Measurements from ENCODE around the gene USP21. TPM values are rescaled to one million over a fixed set of nuclear protein-coding genes. Genes with fewer than 3 reads are reported as not detected.

The USP21 gene
- total and polyA plus RNA-seq, 2 of the 8 experiments (the other 6 are each of a cell fraction or from before 2014, with no cell fraction given): 23.9 to 36.3 TPM

GRCh38 chr1:161192476-161193465 lies 33.5 kb downstream of the USP21 start (continued):
- TF ChIP-seq CHD7 (IDR thresholded peaks at IDR 0.05; ENCODE audit: insufficient replicate concordance, low read length) (no peak), SIX5 (IDR thresholded peaks at IDR 0.05; ENCODE audit: low read depth, low read length) (no peak), TEAD4 (IDR thresholded peaks at IDR 0.05; ENCODE audit: low read depth, low read length) (0 out of 2 replicates have a peak, but pooled peaks have one; percentile 44), TBP (IDR thresholded peaks at IDR 0.05; ENCODE audit: low read depth, low read length) (peak; percentile 44; the same call in 1 of the 2 replicates), MAX (IDR thresholded peaks at IDR 0.05) (0 out of 2 replicates have a peak, but pooled peaks have one; percentile 31), RAD21 (IDR thresholded peaks at IDR 0.05 in 1 of 2, conservative IDR thresholded peaks at IDR 0.05 in 1 of 2; ENCODE audit: low read depth in 2 of 2, low read length in 2 of 2) (peak; percentile 81 to 84)
